HepG2 (cell line): Measurements from ENCODE around the gene CYB561. TPM values are rescaled to one million over a fixed set of nuclear protein-coding genes. Genes with fewer than 3 reads are reported as not detected.

Source experiments
- HMG20A ChIP-seq: IDR thresholded peaks from 2 replicates; pipeline ENCODE4 v1.6.1; 2016; ENCODE audit warnings: borderline replicate concordance
- KDM5B ChIP-seq: sonication (generic); formaldehyde crosslinking; IDR thresholded peaks from 2 replicates; pipeline ENCODE4 v1.4.0; 2020; ENCODE audit warnings: missing genetic modification reagents, mild to moderate bottlenecking, borderline replicate concordance
- SP2 ChIP-seq: sonication (generic); formaldehyde crosslinking; IDR thresholded peaks from 2 replicates; pipeline ENCODE4 v1.5.1; 2020; ENCODE audit warnings: mild to moderate bottlenecking, missing genetic modification reagents
- STAG1 ChIP-seq: sonication (generic); formaldehyde crosslinking; IDR thresholded peaks from 2 replicates; pipeline ENCODE4 v1.4.0; 2020; ENCODE audit warnings: missing genetic modification reagents
- TOPORS ChIP-seq: sonication (generic); formaldehyde crosslinking; IDR thresholded peaks from 2 replicates; pipeline ENCODE4 v1.8.0; 2023; ENCODE audit warnings: mild to moderate bottlenecking, missing genetic modification reagents
- ZFP62 ChIP-seq: sonication (generic); formaldehyde crosslinking; IDR thresholded peaks from 2 replicates; pipeline ENCODE4 v1.4.0; 2020; ENCODE audit warnings: missing genetic modification reagents
- ZFP90 ChIP-seq: sonication (generic); formaldehyde crosslinking; IDR thresholded peaks from 2 replicates; pipeline ENCODE4 v1.8.0; 2022; ENCODE audit warnings: missing genetic modification reagents, mild to moderate bottlenecking, inconsistent platforms, borderline replicate concordance
- ZKSCAN5 ChIP-seq: sonication (generic); formaldehyde crosslinking; IDR thresholded peaks from 2 replicates; pipeline ENCODE4 v1.5.1; 2020; ENCODE audit warnings: mild to moderate bottlenecking, missing genetic modification reagents
- ZNF143 ChIP-seq: sonication (generic); formaldehyde crosslinking; IDR thresholded peaks from 2 replicates; pipeline ENCODE4 v1.4.0; 2020; ENCODE audit warnings: missing genetic modification reagents
- ZNF224 ChIP-seq: sonication (generic); formaldehyde crosslinking; IDR thresholded peaks from 2 replicates; pipeline ENCODE4 v1.5.0; 2020; ENCODE audit warnings: mild to moderate bottlenecking, missing genetic modification reagents
- ZNF563 ChIP-seq: sonication (generic); formaldehyde crosslinking; IDR thresholded peaks from 2 replicates; pipeline ENCODE4 v1.8.0; 2022; ENCODE audit warnings: mild to moderate bottlenecking, moderate library complexity, missing genetic modification reagents
- ZNF891 ChIP-seq: sonication (generic); formaldehyde crosslinking; IDR thresholded peaks from 2 replicates; pipeline ENCODE4 v1.5.0; 2020; ENCODE audit warnings: mild to moderate bottlenecking, missing genetic modification reagents
- polyA plus RNA-seq, 8 experiments: library from polyadenylated mRNA; depleted of rRNA in 3 of 8; stranded (reverse) in 7 of 8; unstranded in 1 of 8; fragments of >200 nt; fragmentation: Illumina TruSeq in 4 of 8; extraction: Trizol in 4 of 8; gene quantifications; 2 replicates each; pipeline versions ENCODE4 v1.2.1 to v1.2.3, GENCODE V29; 2011 to 2016; ENCODE audit warnings: low read depth in 4 of 8, missing spikeins in 1 of 8, mixed read lengths in 1 of 8; ENCODE audit not compliant: insufficient read depth in 1 of 8
- total RNA-seq, 5 experiments: library from RNA; depleted of rRNA; stranded (reverse); fragments of >200 nt; fragmentation: Illumina TruSeq; extraction: Trizol; gene quantifications; 2 replicates each; pipeline ENCODE4 v1.2.3, GENCODE V29; 2016; ENCODE audit warnings: low read depth in 1 of 5
- TF ChIP-seq, protein P1 (sequence below): sonication (generic); formaldehyde crosslinking; IDR thresholded peaks from 2 replicates; pipeline ENCODE4 v1.4.0; 2020; ENCODE audit warnings: missing genetic modification reagents
- TF ChIP-seq, protein P2 (sequence below): sonication (generic); formaldehyde crosslinking; IDR thresholded peaks from 2 replicates; pipeline ENCODE4 v1.4.0; 2020; ENCODE audit warnings: missing genetic modification reagents
- TF ChIP-seq, protein P3 (sequence below): sonication (generic); formaldehyde crosslinking; IDR thresholded peaks from 2 replicates; pipeline ENCODE4 v1.5.1; 2020; ENCODE audit warnings: mild to moderate bottlenecking, missing genetic modification reagents, moderate library complexity
- TF ChIP-seq, protein P4 (sequence below): sonication (generic); formaldehyde crosslinking; IDR thresholded peaks from 2 replicates; pipeline ENCODE4 v1.4.0; 2020; ENCODE audit warnings: mild to moderate bottlenecking, missing genetic modification reagents

The CYB561 gene
- total and polyA plus RNA-seq, 2 of the 13 experiments (the other 11 are each of a cell fraction or from before 2014, with no cell fraction given) = 1.5 to 6.7 TPM

DNA sequence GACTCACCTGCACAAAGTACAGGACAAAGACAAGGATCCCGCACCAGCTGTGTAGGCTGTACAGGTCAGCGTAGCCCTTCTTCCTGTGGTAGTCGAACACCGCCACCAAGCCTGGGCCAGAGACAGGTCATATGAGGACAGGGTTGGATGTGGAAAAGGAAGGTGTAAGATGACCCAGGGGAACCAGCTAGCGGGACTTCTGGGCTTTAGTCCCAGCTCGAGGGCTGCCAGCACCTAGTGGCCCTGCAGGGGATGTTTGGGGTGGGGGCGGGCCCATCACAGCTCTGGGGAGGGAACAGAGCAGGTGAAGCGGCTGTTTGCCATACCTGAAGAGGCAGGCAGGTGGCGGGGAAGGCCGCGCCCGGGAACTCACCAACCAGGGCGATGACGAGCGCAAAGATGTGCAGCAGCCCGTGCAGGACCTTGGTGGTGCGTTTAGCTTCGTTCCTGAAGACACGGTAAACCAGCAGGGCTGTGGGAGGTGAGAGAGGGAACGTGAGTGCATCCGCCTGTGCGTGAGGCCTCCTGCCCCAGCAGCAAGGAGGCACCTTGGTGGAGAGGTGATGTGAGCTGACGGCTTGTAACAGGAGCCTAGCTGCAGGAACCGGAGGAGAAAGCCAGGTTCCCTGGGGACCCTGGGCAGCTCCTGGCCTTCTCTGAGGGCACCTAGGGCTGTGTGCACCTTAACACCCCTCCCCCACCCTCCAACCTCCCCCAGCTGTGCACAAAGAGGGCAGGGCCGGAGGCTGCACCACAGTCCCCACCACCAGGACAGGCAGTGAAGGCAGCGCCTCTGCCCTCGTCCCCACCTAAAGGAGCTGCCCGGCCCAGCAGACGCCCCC lies 10.2 kb downstream of the CYB561 start (continued):
- TF ChIP-seq, protein P1, sequence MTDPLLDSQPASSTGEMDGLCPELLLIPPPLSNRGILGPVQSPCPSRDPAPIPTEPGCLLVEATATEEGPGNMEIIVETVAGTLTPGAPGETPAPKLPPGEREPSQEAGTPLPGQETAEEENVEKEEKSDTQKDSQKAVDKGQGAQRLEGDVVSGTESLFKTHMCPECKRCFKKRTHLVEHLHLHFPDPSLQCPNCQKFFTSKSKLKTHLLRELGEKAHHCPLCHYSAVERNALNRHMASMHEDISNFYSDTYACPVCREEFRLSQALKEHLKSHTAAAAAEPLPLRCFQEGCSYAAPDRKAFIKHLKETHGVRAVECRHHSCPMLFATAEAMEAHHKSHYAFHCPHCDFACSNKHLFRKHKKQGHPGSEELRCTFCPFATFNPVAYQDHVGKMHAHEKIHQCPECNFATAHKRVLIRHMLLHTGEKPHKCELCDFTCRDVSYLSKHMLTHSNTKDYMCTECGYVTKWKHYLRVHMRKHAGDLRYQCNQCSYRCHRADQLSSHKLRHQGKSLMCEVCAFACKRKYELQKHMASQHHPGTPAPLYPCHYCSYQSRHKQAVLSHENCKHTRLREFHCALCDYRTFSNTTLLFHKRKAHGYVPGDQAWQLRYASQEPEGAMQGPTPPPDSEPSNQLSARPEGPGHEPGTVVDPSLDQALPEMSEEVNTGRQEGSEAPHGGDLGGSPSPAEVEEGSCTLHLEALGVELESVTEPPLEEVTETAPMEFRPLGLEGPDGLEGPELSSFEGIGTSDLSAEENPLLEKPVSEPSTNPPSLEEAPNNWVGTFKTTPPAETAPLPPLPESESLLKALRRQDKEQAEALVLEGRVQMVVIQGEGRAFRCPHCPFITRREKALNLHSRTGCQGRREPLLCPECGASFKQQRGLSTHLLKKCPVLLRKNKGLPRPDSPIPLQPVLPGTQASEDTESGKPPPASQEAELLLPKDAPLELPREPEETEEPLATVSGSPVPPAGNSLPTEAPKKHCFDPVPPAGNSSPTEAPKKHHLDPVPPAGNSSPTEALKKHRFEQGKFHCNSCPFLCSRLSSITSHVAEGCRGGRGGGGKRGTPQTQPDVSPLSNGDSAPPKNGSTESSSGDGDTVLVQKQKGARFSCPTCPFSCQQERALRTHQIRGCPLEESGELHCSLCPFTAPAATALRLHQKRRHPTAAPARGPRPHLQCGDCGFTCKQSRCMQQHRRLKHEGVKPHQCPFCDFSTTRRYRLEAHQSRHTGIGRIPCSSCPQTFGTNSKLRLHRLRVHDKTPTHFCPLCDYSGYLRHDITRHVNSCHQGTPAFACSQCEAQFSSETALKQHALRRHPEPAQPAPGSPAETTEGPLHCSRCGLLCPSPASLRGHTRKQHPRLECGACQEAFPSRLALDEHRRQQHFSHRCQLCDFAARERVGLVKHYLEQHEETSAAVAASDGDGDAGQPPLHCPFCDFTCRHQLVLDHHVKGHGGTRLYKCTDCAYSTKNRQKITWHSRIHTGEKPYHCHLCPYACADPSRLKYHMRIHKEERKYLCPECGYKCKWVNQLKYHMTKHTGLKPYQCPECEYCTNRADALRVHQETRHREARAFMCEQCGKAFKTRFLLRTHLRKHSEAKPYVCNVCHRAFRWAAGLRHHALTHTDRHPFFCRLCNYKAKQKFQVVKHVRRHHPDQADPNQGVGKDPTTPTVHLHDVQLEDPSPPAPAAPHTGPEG (CRISPR knock-in tag) = no peak
- TF ChIP-seq ZNF563 (CRISPR knock-in tag) (no peak), ZNF143 (0 out of 2 replicates have a peak, but pooled peaks have one; percentile 4), ZFP90 (CRISPR knock-in tag) (no peak), ZNF891 (CRISPR knock-in tag) (no peak), SP2 (CRISPR knock-in tag) (0 out of 2 replicates have a peak, but pooled peaks have one; percentile 22), HMG20A (CRISPR knock-in tag) (no peak), ZKSCAN5 (CRISPR knock-in tag) (0 out of 2 replicates have a peak, but pooled peaks have one; percentile 29), KDM5B (CRISPR knock-in tag) (peak; percentile 65; the same call in 1 of the 2 replicates), STAG1 (CRISPR knock-in tag) (peak; percentile 26), ZNF224 (no peak), TOPORS (CRISPR knock-in tag) (no peak), ZFP62 (CRISPR knock-in tag) (no peak)
- TF ChIP-seq, protein P2, sequence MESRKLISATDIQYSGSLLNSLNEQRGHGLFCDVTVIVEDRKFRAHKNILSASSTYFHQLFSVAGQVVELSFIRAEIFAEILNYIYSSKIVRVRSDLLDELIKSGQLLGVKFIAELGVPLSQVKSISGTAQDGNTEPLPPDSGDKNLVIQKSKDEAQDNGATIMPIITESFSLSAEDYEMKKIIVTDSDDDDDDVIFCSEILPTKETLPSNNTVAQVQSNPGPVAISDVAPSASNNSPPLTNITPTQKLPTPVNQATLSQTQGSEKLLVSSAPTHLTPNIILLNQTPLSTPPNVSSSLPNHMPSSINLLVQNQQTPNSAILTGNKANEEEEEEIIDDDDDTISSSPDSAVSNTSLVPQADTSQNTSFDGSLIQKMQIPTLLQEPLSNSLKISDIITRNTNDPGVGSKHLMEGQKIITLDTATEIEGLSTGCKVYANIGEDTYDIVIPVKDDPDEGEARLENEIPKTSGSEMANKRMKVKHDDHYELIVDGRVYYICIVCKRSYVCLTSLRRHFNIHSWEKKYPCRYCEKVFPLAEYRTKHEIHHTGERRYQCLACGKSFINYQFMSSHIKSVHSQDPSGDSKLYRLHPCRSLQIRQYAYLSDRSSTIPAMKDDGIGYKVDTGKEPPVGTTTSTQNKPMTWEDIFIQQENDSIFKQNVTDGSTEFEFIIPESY (CRISPR knock-in tag) = peak; percentile 62
- TF ChIP-seq, protein P3, sequence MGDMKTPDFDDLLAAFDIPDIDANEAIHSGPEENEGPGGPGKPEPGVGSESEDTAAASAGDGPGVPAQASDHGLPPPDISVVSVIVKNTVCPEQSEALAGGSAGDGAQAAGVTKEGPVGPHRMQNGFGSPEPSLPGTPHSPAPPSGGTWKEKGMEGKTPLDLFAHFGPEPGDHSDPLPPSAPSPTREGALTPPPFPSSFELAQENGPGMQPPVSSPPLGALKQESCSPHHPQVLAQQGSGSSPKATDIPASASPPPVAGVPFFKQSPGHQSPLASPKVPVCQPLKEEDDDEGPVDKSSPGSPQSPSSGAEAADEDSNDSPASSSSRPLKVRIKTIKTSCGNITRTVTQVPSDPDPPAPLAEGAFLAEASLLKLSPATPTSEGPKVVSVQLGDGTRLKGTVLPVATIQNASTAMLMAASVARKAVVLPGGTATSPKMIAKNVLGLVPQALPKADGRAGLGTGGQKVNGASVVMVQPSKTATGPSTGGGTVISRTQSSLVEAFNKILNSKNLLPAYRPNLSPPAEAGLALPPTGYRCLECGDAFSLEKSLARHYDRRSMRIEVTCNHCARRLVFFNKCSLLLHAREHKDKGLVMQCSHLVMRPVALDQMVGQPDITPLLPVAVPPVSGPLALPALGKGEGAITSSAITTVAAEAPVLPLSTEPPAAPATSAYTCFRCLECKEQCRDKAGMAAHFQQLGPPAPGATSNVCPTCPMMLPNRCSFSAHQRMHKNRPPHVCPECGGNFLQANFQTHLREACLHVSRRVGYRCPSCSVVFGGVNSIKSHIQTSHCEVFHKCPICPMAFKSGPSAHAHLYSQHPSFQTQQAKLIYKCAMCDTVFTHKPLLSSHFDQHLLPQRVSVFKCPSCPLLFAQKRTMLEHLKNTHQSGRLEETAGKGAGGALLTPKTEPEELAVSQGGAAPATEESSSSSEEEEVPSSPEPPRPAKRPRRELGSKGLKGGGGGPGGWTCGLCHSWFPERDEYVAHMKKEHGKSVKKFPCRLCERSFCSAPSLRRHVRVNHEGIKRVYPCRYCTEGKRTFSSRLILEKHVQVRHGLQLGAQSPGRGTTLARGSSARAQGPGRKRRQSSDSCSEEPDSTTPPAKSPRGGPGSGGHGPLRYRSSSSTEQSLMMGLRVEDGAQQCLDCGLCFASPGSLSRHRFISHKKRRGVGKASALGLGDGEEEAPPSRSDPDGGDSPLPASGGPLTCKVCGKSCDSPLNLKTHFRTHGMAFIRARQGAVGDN (CRISPR knock-in tag) = 0 out of 2 replicates have a peak, but pooled peaks have one; percentile 9
- TF ChIP-seq, protein P4, sequence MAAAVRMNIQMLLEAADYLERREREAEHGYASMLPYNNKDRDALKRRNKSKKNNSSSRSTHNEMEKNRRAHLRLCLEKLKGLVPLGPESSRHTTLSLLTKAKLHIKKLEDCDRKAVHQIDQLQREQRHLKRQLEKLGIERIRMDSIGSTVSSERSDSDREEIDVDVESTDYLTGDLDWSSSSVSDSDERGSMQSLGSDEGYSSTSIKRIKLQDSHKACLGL (CRISPR knock-in tag) = 0 out of 2 replicates have a peak, but pooled peaks have one; percentile 30
